Heart left ventricle (tissue), 13 donors: ENCODE measurements around the gene PNPO.

Experiments used
- POLR2A ChIP-seq, 2 donors: fragments of 450-650 bp; IDR thresholded peaks; one replicate each; pipeline ENCODE4 v1.6.1; 2017; ENCODE audit warnings: antibody characterized with exemption in 2 of 2, mild to moderate bottlenecking in 2 of 2, moderate library complexity in 2 of 2
- TF ChIP-seq, protein P1 (sequence below), 12 donors: fragments of 200-600 bp; sonication (generic) in 4 of 12; IDR thresholded peaks; one replicate each; pipeline versions ENCODE4 v1.5.0 to v1.8.0; 2018 to 2022; ENCODE audit warnings: antibody characterized with exemption in 12 of 12, mild to moderate bottlenecking in 5 of 12
- donor health status: ischemic (EF 13 %, LVEDD 7.1; RV severe dilation, severe dysfunction).
- donor health status: DM: no; HTN: yes; CAD: no.
- donor health status: DM: no; HTN: no; CAD: no.
- donor health status: ischemic (EF 25% LVEDD 6.9; RV normal size, moderate dysfunction).
- donor health status: ischemic (EF 25% LVEDD 5.7; RV mildly dilated, moderate dysfunction).
- donor health status: ischemic (EF 35%, LVEDD 5.7; RV mildly dilated, moderate dysfunction).
- donor health status: nonischemic (EF 11% LVEDD 7.7; RV severe dilation, severe dysfunction).
- donor health status: DM: yes; HTN: yes; CAD: no.
- donor health status: PGD.
- donor health status: ischemic (EF 29% LVEDD 5.4; RV normal size, mild dysfunction).
- donor health status: nonischemic (EF 23%, LVEDD 6.1; RV moderate dilation, normal function).

DNA sequence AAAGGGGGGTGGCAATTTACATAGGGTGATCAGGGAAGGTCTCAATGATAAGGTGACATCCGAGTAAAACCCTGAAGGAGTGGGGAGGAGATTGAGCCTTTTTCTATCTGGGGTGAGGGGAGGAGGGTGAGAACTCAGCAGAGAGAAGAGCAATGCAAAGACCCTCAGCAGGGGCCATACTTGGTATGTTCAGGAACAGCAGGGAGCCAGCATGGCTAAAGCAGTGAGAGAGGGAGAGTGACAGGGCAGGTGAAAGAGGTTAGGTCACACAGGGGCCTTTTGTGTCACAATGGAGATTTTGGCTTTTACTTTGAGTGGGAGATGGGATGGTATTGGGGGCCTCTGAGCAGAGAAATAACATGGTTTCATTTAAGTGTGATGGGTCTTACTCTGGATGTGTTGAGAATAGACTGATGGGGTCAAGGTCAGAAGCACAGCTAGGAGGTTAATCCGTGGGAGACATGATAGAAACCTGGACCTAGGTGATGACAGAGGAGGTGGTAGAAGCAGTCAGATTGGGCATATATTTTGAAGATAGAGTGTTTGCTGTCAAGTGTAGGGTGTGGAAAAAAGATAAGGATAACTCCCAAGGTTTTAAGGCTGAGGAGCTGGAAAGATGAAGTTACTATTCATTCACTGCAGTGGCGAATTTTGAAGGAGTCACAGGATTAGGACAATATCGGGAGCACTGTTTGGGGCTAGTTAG lies 39.2 kb upstream of the PNPO start:
- TF ChIP-seq, protein P1, sequence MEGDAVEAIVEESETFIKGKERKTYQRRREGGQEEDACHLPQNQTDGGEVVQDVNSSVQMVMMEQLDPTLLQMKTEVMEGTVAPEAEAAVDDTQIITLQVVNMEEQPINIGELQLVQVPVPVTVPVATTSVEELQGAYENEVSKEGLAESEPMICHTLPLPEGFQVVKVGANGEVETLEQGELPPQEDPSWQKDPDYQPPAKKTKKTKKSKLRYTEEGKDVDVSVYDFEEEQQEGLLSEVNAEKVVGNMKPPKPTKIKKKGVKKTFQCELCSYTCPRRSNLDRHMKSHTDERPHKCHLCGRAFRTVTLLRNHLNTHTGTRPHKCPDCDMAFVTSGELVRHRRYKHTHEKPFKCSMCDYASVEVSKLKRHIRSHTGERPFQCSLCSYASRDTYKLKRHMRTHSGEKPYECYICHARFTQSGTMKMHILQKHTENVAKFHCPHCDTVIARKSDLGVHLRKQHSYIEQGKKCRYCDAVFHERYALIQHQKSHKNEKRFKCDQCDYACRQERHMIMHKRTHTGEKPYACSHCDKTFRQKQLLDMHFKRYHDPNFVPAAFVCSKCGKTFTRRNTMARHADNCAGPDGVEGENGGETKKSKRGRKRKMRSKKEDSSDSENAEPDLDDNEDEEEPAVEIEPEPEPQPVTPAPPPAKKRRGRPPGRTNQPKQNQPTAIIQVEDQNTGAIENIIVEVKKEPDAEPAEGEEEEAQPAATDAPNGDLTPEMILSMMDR (IDR thresholded peaks at IDR 0.05): no peak
- TF ChIP-seq POLR2A (IDR thresholded peaks at IDR 0.05): no peak
